IgD-negative memory B cell (primary cell): Measurements from ENCODE around the gene CUL7. TPM values are rescaled to one million over a fixed set of nuclear protein-coding genes. Genes with fewer than 3 reads are reported as not detected.

ENCODE experiments used
- H3K27ac Mint-ChIP-seq, 3 donors: one replicate each; pipeline ENCODE4 v1.8.0; 2020 to 2022; ENCODE audit warnings: mild to moderate bottlenecking in 3 of 3, mixed read lengths in 3 of 3, moderate library complexity in 1 of 3
- H3K27me3 Mint-ChIP-seq: one replicate; pipeline ENCODE4 v1.8.0; 2021; ENCODE audit warnings: mixed read lengths
- H3K36me3 Mint-ChIP-seq: one replicate; pipeline ENCODE4 v1.8.0; 2020; ENCODE audit warnings: mild to moderate bottlenecking, mixed read lengths
- H3K4me1 Mint-ChIP-seq, 3 donors: one replicate each; pipeline ENCODE4 v1.8.0; 2020 to 2022; ENCODE audit warnings: mixed read lengths in 3 of 3, mild to moderate bottlenecking in 1 of 3
- H3K4me3 Mint-ChIP-seq, 4 donors: one replicate each; pipeline ENCODE4 v1.8.0; 2020 to 2022; ENCODE audit warnings: mild to moderate bottlenecking in 4 of 4, mixed read lengths in 4 of 4, moderate library complexity in 3 of 4
- H3K9me3 Mint-ChIP-seq, 3 donors: one replicate each; pipeline ENCODE4 v1.8.0; 2020 to 2021; ENCODE audit warnings: mixed read lengths in 3 of 3, mild to moderate bottlenecking in 1 of 3
- polyA plus RNA-seq: library from polyadenylated mRNA; unstranded; fragments of 300-500 nt; fragmentation: Illumina TruSeq; gene quantifications from one replicate; pipeline ENCODE4 v1.2.3, GENCODE V29; 2021

The CUL7 gene
- polyA plus RNA-seq, 1 donor from 2014 or later: 5.3 TPM

DNA sequence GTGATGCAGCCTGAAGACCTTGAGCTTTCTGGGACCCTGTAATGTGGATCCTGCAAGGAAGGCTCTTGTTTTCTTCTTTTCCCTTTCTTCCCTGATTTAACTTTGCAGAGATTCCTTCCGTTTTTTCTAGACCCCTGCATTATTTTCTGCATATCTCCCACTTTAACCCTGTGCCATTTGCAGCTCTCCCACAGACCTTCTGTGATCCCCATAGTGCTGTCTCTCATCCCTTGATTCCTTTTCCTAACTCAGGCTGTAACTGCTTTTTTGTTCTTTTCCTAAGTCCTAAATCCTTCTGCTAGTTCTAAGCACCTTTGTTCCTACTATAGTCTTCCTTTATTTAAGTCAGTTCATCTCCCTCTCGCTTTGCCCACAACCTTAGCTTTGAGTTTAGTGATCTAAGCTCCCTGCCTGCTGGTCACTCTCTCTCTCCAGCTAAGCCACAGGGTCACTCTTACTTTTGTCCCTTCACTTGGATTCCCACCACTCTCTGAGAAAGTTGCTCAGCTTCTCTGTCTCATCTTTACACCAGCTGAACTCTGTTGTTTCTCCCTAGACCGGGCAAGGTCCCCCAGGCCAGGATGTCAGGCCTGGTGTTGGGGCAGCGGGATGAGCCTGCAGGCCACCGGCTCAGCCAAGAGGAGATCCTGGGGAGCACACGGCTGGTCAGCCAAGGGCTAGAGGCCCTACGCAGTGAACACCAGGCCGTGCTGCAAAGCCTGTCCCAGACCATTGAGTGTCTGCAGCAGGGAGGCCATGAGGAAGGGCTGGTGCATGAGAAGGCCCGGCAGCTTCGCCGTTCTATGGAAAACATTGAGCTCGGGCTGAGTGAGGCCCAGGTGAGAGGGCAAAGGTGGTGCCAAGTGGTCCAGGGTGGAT is 7.3 kb upstream of the CUL7 start:
- no peaks in the 10 kb centered on the region for H3K36me3 Mint-ChIP-seq
- H3K27me3 Mint-ChIP-seq: no peaks in the 10 kb centered on the region
- H3K4me1 Mint-ChIP-seq: peaks cover 24 to 30% (median 26%) of the 10 kb centered on the region in 3 donors
- H3K27ac Mint-ChIP-seq: peak overlapping the region; percentile 65 to 99 (median 89)
- no peaks in the 10 kb centered on the region for H3K9me3 Mint-ChIP-seq
- H3K4me3 Mint-ChIP-seq: peak overlapping the region; percentile 91 to 100 (median 98)

DNA sequence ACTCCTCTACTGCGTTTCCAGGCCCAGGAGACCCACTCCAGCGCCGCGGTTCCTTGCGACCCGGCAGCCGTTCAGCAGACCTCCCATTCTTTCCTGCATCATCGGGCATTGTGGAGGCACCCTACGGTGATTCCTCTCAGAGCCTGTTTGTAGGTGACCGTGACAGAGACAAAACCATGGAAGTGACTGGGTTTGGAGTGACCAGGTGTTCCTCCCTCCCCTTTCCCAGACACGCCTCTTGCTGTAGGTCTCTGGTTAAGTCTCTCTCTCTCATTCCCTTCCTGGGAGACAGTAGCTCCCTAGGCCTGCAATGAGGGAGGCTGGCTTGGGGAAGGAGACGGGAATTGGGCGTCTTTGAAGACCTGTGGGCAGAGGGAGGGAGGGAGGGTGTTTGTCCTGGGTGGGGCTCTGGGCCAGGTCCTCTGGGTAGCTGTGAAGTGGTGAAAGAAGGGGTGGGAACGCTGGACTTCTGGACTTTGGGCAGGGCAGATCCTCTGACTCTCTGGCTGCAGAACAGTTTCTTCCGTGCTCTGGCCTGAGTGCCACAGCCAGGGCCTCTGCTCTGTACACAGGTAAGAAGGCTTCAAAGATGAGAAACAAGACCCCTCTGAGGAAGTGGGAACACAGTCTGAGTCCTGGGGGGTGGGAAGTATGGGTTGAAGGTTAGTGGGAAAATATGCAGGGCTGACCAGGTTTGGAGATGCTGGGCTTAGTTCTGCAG is 6.5 kb upstream of the CUL7 start:
- Mint-ChIP-seq H3K36me3 (no peaks in the 10 kb centered on the region), H3K27ac (peak overlapping the region; percentile 89 to 99 (median 98)), H3K4me1 (peaks cover 24 to 32% (median 26%) of the 10 kb centered on the region in 3 donors), H3K9me3 (no peaks in the 10 kb centered on the region), H3K27me3 (no peaks in the 10 kb centered on the region), H3K4me3 (peak overlapping the region; percentile 91 to 100 (median 98))

DNA sequence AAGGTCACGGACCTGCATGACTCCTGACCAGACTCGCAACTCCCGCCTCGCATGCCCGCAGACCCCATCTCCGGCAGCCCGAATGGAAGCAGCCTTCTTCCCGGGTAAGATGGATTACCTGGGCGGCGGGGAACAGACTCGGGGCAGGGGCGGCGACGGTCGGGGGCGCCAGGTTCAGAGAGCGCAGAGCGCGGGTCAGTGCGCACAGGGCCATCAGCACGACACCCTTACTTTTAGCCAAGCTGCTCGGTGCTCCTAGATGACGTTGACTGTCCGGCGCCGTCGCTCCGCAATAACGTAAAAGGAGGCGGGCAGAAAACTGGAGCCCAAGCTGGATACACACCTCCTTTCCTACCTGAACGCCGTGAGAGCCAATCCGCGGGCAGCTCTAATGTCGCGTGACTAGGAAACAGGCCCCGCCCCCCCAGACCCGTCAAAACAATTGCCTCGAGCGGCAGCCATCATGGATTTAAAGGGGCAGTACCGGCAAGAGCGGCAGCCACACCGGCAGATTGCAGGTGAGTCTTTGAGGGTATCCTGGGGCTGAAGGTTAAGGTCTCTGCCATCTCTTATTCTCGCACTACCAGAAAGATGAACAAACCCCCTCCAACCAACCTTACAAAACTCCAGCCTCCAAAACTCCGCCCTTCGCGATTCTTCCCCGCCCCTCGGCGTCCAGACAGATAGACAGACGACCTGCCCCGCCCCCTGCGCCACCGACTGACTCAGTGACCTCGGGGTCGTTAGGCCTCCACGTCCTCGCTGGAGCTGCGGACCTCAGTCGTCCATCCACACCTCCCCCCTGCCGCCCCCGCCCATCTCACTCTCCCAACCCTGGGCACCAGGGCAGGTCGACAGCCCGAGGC is 5.8 kb upstream of the CUL7 start, which contains the start of the genes KLC4 and MRPL2:
KLC4 (plus strand) TSS at position 464 of the 866 bp plus-strand sequence. CDS start 1,705 bp downstream, outside the sequence.
MRPL2 (minus strand) TSS at position 267 of the 866 bp plus-strand sequence; CDS start at position 214, 53 bp downstream.
- Mint-ChIP-seq H3K27me3 (no peaks in the 10 kb centered on the region), H3K4me3 (peak within 1 kb of the TSS; percentile 91 to 100 (median 98)), H3K36me3 (no peaks in the 10 kb centered on the region), H3K4me1 (peaks cover 24 to 33% (median 26%) of the 10 kb centered on the region in 3 donors), H3K27ac (peak within 1 kb of the TSS; percentile 89 to 99 (median 98)), H3K9me3 (no peaks in the 10 kb centered on the region)

- H3K9me3 Mint-ChIP-seq: no peaks in the 10 kb centered on the region
- peak overlapping the region; percentile 91 to 100 (median 98) for H3K4me3 Mint-ChIP-seq
- H3K4me1 Mint-ChIP-seq: peaks cover 29 to 40% (median 31%) of the 10 kb centered on the region in 3 donors
- no peaks in the 10 kb centered on the region for H3K27me3 Mint-ChIP-seq
- H3K27ac Mint-ChIP-seq: peak overlapping the region in 2 of 3 donors; percentile 35 to 89
- no peaks in the 10 kb centered on the region for H3K36me3 Mint-ChIP-seq
Measured at GRCh38 chr6:43058531-43058930, 4.9 kb upstream of the CUL7 start.

DNA sequence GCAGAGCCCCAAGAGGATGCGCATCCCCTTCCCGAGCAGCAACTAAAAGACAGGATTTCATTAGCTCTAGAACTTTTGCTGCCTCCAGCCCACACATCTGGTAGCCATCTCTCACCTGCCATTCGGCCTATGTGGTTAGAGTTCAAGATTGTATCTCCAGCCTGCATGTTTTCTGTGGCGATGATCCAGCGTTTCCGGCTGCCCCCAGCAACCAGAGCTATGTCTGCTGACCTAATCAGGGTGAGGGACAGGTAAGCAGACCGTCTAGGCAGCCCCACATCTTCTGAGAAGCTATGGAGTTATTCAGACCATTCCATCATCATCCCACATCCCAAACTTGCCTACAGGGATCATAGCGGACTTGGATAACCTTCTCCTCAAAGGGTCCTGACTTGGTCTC is 2.3 kb upstream of the CUL7 start:
- H3K36me3 Mint-ChIP-seq: no peaks in the 10 kb centered on the region
- no peaks in the 10 kb centered on the region for H3K27me3 Mint-ChIP-seq
- no peaks in the 10 kb centered on the region for H3K9me3 Mint-ChIP-seq
- H3K27ac Mint-ChIP-seq: peak overlapping the region in 2 of 3 donors; percentile 17 to 51
- peaks cover 30 to 51% (median 42%) of the 10 kb centered on the region in 3 donors for H3K4me1 Mint-ChIP-seq
- peak overlapping the region; percentile 45 to 91 (median 71) for H3K4me3 Mint-ChIP-seq

DNA sequence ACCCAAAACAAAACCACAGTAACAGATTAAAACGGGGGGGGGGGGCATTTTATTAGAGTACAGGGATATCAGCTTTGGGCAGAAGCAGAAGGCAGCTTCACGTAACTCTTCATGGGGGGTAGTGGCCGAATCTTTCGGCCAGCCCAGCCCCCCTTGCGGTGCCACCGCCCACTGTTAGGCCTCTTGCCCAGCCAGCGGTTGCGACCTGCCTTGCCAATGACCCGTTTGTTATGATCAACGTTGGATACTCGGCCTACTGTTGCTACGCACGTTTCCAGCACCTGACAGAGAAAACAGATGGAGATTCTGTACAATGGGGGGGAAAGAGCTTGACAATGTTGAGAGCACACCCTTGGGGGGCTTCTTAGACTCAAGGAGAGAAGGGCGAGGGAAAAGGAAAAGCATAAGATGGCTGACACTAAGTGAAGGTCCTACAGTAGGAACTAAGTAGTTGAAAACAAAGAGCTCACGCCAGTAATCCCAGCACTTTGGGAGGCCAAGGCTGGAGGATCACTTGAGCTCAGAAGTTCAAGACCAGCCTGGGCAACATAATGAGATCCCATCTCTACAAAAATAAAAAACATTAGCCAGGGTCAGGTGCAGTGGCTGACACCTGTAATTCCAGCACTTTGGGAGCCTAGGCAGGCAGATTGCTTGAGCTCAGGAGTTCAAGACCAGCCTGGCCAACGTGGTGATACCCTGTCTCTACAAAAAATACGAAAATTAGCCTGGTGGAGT is 724 bp upstream of the CUL7 start:
- H3K4me3 Mint-ChIP-seq: peak overlapping the region; percentile 89 to 99 (median 94)
- H3K27ac Mint-ChIP-seq: peak overlapping the region; percentile 90 to 96 (median 92)
- H3K27me3 Mint-ChIP-seq: no peaks in the 10 kb centered on the region
- H3K9me3 Mint-ChIP-seq: no peaks in the 10 kb centered on the region
- H3K4me1 Mint-ChIP-seq: peaks cover 21 to 38% (median 34%) of the 10 kb centered on the region in 3 donors
- H3K36me3 Mint-ChIP-seq: no peaks in the 10 kb centered on the region

DNA sequence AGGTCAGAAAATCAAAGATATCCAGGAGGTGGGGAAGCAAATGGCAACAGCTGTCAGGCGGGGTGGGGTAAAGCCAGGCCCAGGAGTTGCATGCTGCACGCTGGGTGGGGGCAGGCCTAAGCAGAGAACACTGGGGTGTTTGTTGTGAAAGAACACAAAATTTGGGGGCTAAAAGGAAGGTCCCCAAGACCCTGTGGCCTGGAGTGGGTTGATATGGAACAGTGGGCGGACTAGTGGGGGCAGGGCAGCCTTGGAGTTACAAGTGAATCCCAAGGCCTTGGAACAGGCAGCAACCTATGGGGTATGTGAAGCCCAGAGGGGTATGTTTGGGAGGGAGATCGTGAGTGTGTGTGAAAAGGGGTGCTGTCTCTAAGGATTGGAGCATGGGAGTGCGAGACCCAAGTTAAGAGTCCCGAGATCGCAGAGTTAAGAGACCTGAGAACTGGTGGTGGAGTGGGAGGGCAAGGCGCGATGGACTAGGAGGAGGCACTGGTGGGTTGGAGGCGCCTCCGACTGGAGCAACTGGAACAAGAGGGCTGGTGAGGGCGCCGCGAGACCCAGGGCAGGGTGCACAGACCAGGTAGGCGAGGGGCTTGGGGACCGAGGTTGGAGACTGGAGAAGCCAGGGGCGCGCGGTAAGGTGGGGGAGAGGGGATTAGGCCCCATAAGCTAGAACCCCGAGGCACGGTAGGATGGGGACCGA is 658 bp downstream of the CUL7 start:
- H3K9me3 Mint-ChIP-seq: no peaks in the 10 kb centered on the region
- H3K36me3 Mint-ChIP-seq: no peaks in the 10 kb centered on the region
- H3K4me3 Mint-ChIP-seq: peak overlapping the region; percentile 89 to 99 (median 94)
- peak overlapping the region; percentile 90 to 96 (median 92) for H3K27ac Mint-ChIP-seq
- H3K4me1 Mint-ChIP-seq: peaks cover 13 to 27% (median 20%) of the 10 kb centered on the region in 3 donors
- no peaks in the 10 kb centered on the region for H3K27me3 Mint-ChIP-seq

GRCh38 chr6:43052225-43052841 is 1.3 kb downstream of the CUL7 start:
- Mint-ChIP-seq H3K27ac (peak overlapping the region; percentile 90 to 96 (median 92)), H3K27me3 (no peaks in the 10 kb centered on the region), H3K4me3 (peak overlapping the region; percentile 89 to 99 (median 94)), H3K4me1 (peaks cover 10 to 23% (median 19%) of the 10 kb centered on the region in 3 donors), H3K36me3 (no peaks in the 10 kb centered on the region), H3K9me3 (no peaks in the 10 kb centered on the region)

DNA sequence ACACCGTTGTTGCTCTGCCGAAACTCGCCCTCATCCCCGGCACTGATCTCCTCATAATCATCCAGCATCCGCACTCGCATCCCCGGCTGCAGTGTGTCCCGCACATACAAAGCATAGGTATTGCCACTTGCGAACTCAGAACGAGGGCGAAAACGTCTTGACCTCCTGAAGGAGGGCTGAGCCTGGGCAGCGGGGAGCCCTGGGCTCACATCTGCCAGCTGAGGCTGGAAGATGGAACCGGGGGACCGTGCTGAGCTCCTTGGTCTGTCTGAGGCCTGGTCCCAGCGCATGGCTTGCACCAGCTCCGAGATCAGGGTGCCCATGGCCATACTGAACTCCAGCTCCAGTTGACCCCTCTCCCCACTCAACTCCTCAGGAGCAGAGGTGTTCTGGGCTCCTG is 2.7 kb downstream of the CUL7 start:
- H3K27me3 Mint-ChIP-seq: no peaks in the 10 kb centered on the region
- H3K9me3 Mint-ChIP-seq: no peaks in the 10 kb centered on the region
- peaks cover 13 to 23% (median 19%) of the 10 kb centered on the region in 3 donors for H3K4me1 Mint-ChIP-seq
- peak overlapping the region in 2 of 4 donors; percentile 8 to 28 for H3K4me3 Mint-ChIP-seq
- no peaks in the 10 kb centered on the region for H3K36me3 Mint-ChIP-seq
- H3K27ac Mint-ChIP-seq: no peak overlapping the region

DNA sequence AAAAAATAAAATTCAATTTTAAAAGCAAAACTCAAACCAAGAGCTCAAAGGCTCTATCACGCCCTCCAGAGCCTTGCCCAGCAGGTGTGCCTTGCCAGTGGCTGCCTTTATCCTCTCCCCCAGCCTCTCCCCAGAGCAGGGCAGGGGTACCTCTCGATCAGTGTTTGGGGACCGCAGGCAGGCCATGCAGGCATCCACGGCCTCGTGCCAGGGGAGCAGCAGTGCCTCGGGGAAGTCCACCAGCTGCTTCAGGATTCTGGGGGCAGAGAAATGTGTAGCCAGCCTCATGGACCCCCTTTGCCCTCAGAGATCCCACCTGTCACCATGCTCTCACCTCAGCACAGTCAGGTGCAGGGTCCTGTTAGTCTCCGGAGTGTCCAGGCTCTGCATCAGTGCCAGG is 5.7 kb downstream of the CUL7 start:
- Mint-ChIP-seq H3K27me3 (no peaks in the 10 kb centered on the region), H3K36me3 (no peaks in the 10 kb centered on the region), H3K9me3 (no peaks in the 10 kb centered on the region), H3K27ac (no peak overlapping the region), H3K4me1 (peaks cover 9 to 10% (median 10%) of the 10 kb centered on the region in 3 donors), H3K4me3 (no peak overlapping the region)

GRCh38 chr6:43045371-43045930 is 8.2 kb downstream of the CUL7 start:
- no peak overlapping the region for H3K27ac Mint-ChIP-seq
- H3K36me3 Mint-ChIP-seq: no peaks in the 10 kb centered on the region

GRCh38 chr6:43043310-43043709 is 10.3 kb downstream of the CUL7 start:
- peaks cover 5% of the 10 kb centered on the region for H3K36me3 Mint-ChIP-seq
- H3K4me3 Mint-ChIP-seq: no peak overlapping the region
- peaks cover 0 to 3% (median 0%) of the 10 kb centered on the region in 3 donors for H3K4me1 Mint-ChIP-seq
- no peaks in the 10 kb centered on the region for H3K27me3 Mint-ChIP-seq
- no peaks in the 10 kb centered on the region for H3K9me3 Mint-ChIP-seq
- no peak overlapping the region for H3K27ac Mint-ChIP-seq

More at GRCh38 chr6:43045371-43045930, 8.2 kb downstream of the CUL7 start:
- no peaks in the 10 kb centered on the region for H3K27me3 Mint-ChIP-seq
- peaks cover 0 to 5% (median 0%) of the 10 kb centered on the region in 3 donors for H3K4me1 Mint-ChIP-seq
- H3K9me3 Mint-ChIP-seq: no peaks in the 10 kb centered on the region
- no peak overlapping the region for H3K4me3 Mint-ChIP-seq
